ENCODE measurements around the gene ST7.

- TF ChIP-seq CTCF (conservative IDR thresholded peaks at IDR 0.05 in 1 of 2, IDR thresholded peaks at IDR 0.05 in 1 of 2; ENCODE audit: extremely low read depth in 1 of 2, insufficient read depth in 1 of 2, low read depth in 1 of 2, low read length in 2 of 2) (no peak), EZH2 (IDR thresholded peaks at IDR 0.05; ENCODE audit: borderline replicate concordance, low read length) (no peak)
Observed at GRCh38 chr7:117047496-117047895, 94.2 kb downstream of the ST7 start.

Data from mammary epithelial cell (primary cell).